Fibroblast of villous mesenchyme (primary cell): ENCODE data around the gene RAPGEF1. TPM values are rescaled to one million over a fixed set of nuclear protein-coding genes. Genes with fewer than 3 reads are reported as not detected.

Experiments
- DNase-seq: peaks from one replicate; pipeline ENCODE4 v3.0.0-alpha.2; 2010; ENCODE audit warnings: low read depth
- H3K4me3 ChIP-seq: 2 replicates; pipeline ENCODE4 v1.5.1; 2011; ENCODE audit warnings: low read depth, mild to moderate bottlenecking, low read length
- CTCF ChIP-seq: IDR thresholded peaks from 2 replicates; pipeline ENCODE4 v1.5.1; 2012; ENCODE audit warnings: low read depth, mild to moderate bottlenecking, low read length; ENCODE audit not compliant: insufficient read depth
- total RNA-seq: library from RNA; depleted of rRNA; stranded (reverse); fragments of >200 nt; gene quantifications from 2 replicates; pipeline ENCODE4 v1.2.3, GENCODE V29; 2012

RAPGEF1 gene
- total RNA-seq, 1 donor = 22.9 TPM

- no peak for DNase-seq
Measured at GRCh38 chr9:131603711-131604439, 136.0 kb downstream of the RAPGEF1 start.

GRCh38 chr9:131603199-131603598, 136.7 kb downstream of the RAPGEF1 start:
- TF ChIP-seq CTCF = no peak
- no peak overlapping the region for H3K4me3 ChIP-seq
- DNase-seq = no peak

More at GRCh38 chr9:131603711-131604439, 136.0 kb downstream of the RAPGEF1 start:
- no peak for TF ChIP-seq CTCF
- H3K4me3 ChIP-seq = no peak overlapping the region

- DNase-seq = no peak
- H3K4me3 ChIP-seq = no peak overlapping the region
- no peak for TF ChIP-seq CTCF
Measured at GRCh38 chr9:131601683-131602181, 138.1 kb downstream of the RAPGEF1 start.

- DNase-seq = no peak
- no peak for TF ChIP-seq CTCF
- no peak overlapping the region for H3K4me3 ChIP-seq
Measured at GRCh38 chr9:131598121-131598520, 141.8 kb downstream of the RAPGEF1 start.

- no peak overlapping the region for H3K4me3 ChIP-seq
- no peak for DNase-seq
- no peak for TF ChIP-seq CTCF
Measured at GRCh38 chr9:131597246-131597645, 142.6 kb downstream of the RAPGEF1 start.

- H3K4me3 ChIP-seq = no peak overlapping the region
- TF ChIP-seq CTCF = no peak
- no peak for DNase-seq
Measured at GRCh38 chr9:131596430-131596743, 143.5 kb downstream of the RAPGEF1 start.
